GM18951 (cell line): Measurements from ENCODE around the gene SUN5.

Experiments
- POLR2A ChIP-seq: IDR thresholded peaks from 4 replicates; pipeline ENCODE4 v1.6.1; 2011; ENCODE audit warnings: mild to moderate bottlenecking; ENCODE audit not compliant: insufficient read length, insufficient read depth; ENCODE audit errors: extremely low read depth
- in situ Hi-C: fragments of 300-500 bp; cut with MboI; formaldehyde crosslinking; loops from one replicate; pipeline ENCODE4 v1.12.0; 2022; ENCODE audit warnings: low sequenced_read_pairs, mixed read lengths, inconsistent platforms; ENCODE audit not compliant: unreplicated experiment

SUN5 gene

GRCh38 chr20:33014336-33015113 lies 10.3 kb upstream of the SUN5 start:
- TF ChIP-seq POLR2A = no peak
- in situ Hi-C loops = no loop called here

DNA sequence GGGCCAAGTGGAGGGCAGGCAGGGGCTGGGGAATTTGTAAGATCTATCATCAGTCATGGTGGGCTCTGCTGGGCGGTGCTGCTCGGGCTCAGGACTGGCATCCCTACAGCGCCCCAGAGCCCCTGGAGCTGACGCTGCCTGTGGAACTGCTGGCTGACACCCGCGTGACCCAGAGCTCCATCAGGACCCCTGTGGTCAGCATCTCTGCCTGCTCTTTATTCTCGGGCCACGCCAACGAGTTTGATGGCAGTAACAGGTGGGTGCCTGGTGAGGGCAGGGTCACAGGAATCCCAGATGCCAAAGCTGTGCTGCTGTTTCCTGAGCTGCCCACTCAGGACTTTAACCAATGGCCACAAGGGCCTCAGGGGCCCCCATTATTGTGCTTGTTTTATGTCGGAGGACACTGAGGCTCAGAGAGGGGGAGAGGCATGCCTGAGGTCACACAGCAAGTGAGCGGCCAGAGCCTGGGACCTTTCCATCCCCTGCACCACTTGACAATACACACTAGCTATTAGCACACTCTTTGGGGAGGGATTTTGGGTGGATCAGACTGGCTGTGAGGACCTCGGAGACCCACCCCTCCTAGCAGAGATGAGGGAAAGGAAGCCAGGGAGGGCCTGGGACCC lies 9.6 kb upstream of the SUN5 start:
- in situ Hi-C loops = no loop called here
- no peak for TF ChIP-seq POLR2A

DNA sequence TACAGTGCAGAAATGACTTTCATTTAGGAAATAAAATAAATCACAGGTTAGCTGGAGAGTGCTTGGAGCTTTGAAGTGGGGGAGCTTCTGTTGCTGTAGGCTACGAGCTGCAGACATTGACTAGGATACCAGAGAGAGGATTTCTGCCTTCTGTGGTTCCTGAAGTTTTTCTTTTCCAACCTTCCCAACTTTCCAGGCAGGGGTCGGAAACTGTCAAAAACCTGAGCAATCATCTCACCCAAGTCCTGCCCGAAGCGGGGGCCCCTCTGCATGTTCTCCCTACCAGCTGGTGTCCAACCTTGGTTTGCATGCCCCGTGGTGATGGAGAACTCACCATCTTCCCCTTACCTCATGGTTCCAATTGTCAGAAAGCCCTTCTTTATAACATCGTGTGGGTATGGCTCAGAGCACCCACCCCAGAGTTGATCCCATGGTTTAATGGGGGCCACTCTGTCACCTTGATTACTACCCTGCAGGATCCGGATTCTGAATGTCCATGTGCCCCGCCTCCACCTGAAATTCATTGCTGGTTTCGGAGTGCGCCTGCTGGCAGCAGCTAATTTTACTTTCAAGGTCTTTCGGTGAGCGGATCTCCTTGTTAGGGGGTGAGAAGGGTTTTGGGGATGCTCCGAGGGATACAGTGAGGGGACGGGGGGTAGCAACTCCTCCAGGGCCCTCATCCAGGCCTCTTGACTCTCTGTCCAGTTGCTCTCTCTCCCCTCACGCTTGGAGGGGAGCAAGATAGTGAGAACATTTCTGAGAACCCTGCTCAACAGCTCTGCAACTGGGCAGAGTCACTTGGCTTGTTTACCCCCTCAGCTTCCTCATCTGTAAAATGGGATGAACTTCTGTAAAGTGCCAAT lies 8.3 kb upstream of the SUN5 start:
- no peak for TF ChIP-seq POLR2A
- in situ Hi-C loops = no loop called here

DNA sequence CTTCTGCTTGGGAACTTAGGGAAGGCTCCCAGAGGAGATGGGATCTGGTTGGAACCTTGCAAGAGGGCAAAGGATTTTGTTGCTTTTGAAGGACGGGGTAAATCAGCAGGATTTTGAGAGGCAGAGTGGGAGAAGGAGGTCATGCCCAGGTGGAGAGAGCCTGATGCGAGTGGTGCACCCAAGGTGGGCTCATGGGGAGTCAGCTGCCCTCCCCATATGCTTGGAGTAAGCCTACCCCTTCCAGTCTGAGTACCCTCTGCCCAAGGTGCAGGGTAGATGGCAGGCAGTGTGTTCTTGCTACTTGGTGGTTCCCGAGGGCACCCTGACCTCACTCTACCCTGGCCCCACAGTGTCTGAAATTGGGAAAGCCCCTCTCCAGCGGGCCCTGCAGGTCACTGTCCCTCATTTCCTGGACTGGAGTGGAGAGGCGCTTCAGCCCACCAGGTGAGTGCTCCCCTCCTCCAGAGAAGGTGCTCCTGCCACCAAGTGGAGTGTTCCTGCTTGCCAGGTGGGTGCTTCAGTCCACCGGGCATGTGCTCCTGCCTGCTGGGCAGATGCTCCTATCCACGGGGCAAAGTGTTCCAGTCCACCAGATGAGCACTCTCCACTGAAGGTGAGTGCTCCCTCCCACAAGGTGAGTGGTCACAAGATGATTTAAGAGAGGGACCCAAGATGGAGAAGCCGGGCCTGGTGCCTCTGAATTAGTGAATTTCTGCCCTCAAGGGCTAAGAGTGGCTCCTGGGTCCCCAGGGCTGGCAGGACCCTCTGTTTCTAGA lies 6.6 kb upstream of the SUN5 start:
- in situ Hi-C loops = no loop called here
- no peak for TF ChIP-seq POLR2A

DNA sequence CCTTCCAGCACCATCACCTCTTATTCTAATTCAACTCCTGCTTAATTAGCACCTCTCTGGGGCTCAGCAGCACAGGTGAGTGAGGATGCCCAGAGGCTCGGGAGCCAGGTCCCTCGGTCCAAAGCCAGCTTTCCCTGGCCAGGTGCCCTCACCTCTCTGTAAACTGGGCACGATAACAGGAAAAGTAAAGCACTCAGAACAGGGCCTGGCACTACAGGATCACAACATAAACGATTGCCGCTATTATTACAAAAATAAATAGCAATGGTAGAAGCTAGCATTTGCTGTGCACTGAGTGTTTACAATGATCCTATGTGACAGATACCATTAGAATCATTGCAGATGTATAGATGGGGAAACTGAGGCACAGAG lies 5.9 kb upstream of the SUN5 start:
- no peak for TF ChIP-seq POLR2A
- in situ Hi-C loops = no loop called here

- in situ Hi-C loops = no loop called here
Measured at GRCh38 chr20:33009214-33010132, 5.2 kb upstream of the SUN5 start.

DNA sequence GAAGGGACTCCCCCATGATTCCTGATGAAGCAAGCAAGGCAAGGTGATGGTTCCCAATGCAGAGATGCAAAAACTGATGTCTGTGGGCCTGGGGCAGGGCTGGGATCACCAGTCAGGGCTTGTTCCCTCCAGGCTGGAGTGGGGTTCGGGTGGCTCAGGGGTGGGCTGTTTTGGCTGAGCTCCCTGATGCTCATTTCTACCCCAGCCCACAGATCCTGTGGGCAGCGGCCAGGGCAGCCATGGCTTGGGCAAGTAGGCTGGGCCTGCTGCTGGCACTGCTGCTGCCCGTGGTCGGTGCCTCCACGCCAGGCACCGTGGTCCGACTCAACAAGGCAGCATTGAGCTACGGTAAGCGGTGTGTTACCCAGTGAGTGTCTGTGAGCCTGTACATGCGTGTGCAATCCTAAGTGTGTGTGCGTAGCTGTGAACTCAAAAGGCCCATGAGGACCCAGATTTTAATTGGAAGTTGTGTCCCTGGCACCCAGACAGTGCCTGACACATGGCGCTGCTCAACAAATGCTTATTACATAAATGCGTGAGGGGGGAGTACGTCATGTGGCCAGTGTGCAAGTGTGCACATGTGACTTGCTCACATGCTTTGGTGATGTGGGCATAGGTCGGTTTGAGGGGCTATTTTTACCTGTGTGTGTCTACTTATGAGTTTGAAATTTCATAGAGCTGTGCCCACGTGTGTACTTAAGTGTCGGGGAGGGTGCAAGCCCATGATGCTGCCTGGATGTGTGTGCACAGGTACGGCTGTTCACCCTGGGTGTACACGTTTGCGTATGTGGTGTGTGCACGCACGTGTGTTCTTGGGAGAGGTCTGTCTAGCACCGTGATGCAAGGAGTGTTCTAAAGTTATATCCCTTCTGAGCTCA lies 4.3 kb upstream of the SUN5 start:
- no peak for TF ChIP-seq POLR2A
- in situ Hi-C loops = no loop called here

More at GRCh38 chr20:33009214-33010132, 5.2 kb upstream of the SUN5 start:
- no peak for TF ChIP-seq POLR2A

GRCh38 chr20:33007376-33008335 lies 3.4 kb upstream of the SUN5 start, which contains the start of gene BPIFB2:
Gene BPIFB2 (plus strand): TSS chr20:33007704. CDS start chr20:33008575, 871 bp downstream.
- TF ChIP-seq POLR2A = no peak
- in situ Hi-C loops = no loop called here

- in situ Hi-C loops = no loop called here
- TF ChIP-seq POLR2A = no peak
Measured at GRCh38 chr20:33006776-33007375, 2.6 kb upstream of the SUN5 start.

DNA sequence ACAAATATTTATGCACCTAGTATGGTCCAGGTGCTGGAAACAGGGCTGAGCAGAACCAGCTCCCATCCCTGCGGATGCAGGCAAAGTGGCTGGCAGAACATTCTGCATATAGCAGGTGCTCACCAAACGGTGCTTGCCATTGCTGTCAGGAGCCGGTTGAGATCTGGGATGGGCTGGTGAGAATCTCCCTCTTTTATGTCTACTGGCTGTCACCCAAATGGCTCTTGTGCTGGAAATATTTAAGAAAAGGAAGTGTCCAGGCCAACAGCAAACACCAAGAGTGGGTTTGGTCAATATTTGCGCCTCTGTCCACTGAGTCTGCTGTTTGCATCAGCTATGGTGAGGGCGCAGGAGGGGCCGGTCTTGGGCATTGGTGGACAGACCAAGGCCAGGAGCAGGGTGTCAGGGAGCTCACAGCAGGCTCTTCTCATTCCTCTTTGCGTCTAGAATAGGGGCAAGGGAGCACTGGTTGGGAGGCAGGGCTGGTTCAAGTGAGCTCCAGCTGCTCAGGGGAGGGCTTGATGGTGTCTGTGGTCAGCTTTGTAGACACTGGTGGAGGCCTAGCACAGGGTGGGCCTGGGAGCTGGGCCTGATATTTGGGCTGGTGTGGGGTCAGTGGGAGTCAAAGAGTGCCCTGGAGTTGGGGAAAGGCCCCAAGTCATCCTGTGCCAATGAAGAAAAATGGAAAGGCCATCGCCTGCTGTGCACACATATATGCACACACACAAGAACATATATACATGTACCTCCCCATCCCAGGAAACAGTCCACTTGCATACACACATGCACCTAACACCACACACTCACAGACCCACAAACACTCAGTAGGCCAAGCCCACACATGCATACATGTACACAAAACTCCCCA lies 1.9 kb upstream of the SUN5 start:
- no peak for TF ChIP-seq POLR2A

More for the DNA sequence above, 1.9 kb upstream of the SUN5 start:
- in situ Hi-C loops = no loop called here
